ENCODE results near the gene PFDN1. TPM values are rescaled to one million over a fixed set of nuclear protein-coding genes. Genes with fewer than 3 reads are reported as not detected.

Gene PFDN1
- total RNA-seq, 1 donor from 2014 or later, result 57.9 TPM

DNA sequence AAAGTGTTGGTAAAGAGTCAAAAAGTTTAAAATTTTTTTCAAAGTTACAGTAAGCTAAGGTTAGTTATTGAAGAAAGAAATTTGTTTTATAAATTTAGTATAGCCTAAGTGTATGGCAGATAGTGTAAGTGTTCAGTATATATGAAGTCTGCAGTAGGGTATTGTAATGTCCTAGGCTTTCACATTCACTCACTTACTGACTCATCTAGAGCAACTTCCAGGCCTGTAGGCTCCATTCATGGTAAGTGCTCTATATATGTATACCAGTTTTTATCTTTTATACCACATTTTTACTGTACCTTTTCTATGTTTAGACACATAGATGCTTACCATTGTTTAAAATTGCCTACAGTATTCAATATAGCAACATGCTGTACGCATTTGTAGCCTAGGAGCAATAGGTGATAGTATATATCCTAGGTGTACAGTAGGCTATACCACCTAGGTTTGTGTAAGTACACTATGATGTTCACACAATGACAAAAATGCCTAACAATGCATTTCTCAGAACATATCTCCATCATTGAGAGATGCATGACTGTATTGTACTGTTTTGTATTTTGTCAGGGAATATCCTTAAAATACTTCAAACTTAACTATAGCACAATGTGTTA is 89.4 kb downstream of the PFDN1 start:
- H3K27ac Mint-ChIP-seq, result no peak overlapping the region
- H3K36me3 Mint-ChIP-seq, result no peaks in the 10 kb centered on the region
- DNase-seq (ENCODE audit: extremely low spot score, unreplicated experiment), result no peak
- H3K4me3 Mint-ChIP-seq, result no peak overlapping the region
- no peaks in the 10 kb centered on the region for H3K4me1 Mint-ChIP-seq (ENCODE audit: unreplicated experiment)
- no peaks in the 10 kb centered on the region for H3K9me3 Mint-ChIP-seq
- TF ChIP-seq, protein P1, sequence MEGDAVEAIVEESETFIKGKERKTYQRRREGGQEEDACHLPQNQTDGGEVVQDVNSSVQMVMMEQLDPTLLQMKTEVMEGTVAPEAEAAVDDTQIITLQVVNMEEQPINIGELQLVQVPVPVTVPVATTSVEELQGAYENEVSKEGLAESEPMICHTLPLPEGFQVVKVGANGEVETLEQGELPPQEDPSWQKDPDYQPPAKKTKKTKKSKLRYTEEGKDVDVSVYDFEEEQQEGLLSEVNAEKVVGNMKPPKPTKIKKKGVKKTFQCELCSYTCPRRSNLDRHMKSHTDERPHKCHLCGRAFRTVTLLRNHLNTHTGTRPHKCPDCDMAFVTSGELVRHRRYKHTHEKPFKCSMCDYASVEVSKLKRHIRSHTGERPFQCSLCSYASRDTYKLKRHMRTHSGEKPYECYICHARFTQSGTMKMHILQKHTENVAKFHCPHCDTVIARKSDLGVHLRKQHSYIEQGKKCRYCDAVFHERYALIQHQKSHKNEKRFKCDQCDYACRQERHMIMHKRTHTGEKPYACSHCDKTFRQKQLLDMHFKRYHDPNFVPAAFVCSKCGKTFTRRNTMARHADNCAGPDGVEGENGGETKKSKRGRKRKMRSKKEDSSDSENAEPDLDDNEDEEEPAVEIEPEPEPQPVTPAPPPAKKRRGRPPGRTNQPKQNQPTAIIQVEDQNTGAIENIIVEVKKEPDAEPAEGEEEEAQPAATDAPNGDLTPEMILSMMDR (conservative IDR thresholded peaks at IDR 0.05), result no peak
- H3K27me3 Mint-ChIP-seq, result no peaks in the 10 kb centered on the region

DNA sequence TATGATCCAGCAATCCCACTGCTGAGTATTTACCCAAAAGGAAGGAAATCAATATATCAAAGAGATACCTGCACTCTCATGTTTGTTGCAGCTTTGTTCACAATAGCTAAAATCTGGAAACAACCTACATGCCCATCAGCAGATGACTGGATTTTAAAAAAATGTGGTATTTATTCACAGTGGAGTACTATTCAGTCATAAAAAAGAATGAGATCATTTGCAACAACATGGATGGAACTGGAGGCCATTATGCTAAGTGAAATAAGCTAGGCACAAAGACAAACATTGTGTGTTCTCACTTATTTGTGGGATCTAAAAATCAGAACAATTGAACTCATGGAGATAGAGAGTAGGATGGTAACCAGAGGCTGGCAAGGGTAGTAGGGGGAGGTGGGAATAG is 94.8 kb downstream of the PFDN1 start:
- no peak overlapping the region for H3K4me3 Mint-ChIP-seq
- no peaks in the 10 kb centered on the region for H3K27me3 Mint-ChIP-seq
- H3K27ac Mint-ChIP-seq, result no peak overlapping the region
- H3K36me3 Mint-ChIP-seq, result no peaks in the 10 kb centered on the region
- no peak for DNase-seq (ENCODE audit: extremely low spot score, unreplicated experiment)
- TF ChIP-seq, protein P1 (conservative IDR thresholded peaks at IDR 0.05), result no peak
- H3K9me3 Mint-ChIP-seq, result no peaks in the 10 kb centered on the region
- H3K4me1 Mint-ChIP-seq (ENCODE audit: unreplicated experiment), result no peaks in the 10 kb centered on the region

DNA sequence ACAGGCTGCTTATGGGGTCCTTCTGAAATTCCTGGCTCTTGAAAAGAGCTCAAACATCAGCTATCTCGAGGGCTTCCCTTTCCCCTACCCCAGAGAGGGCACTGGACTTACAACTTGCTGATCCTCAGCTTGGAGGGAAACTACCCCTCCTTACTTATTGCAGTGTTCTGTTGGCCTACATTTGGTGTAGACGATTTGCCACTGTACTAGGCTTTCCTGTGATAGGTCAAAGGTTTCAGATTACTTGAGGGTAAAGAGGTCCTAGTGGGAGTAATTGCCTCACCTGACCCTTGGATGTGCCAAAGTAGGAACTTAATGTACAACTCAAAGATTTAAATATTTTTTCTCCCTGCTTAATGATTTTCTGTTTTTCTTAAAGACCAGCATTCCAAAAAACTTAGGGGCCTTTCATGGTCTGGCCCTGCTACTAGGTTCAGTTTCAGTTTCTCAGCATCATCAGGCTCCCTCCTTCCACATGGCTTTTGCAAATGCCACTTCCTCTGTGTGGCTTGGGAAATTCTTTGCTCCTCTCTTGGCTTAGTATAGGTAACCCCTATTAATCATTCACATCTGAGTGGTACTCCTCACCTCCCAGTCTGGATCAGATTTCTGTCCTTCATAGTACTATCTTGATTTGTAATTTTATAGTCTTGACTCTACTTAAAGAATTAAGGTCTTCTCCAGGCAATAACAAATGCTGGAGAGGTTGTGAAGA is 95.5 kb downstream of the PFDN1 start:
- Mint-ChIP-seq H3K4me3 (no peak overlapping the region), H3K27ac (no peak overlapping the region), H3K9me3 (no peaks in the 10 kb centered on the region), H3K27me3 (no peaks in the 10 kb centered on the region), H3K4me1 (ENCODE audit: unreplicated experiment) (no peaks in the 10 kb centered on the region), H3K36me3 (no peaks in the 10 kb centered on the region)
- DNase-seq (ENCODE audit: extremely low spot score, unreplicated experiment), result no peak
- TF ChIP-seq, protein P1 (conservative IDR thresholded peaks at IDR 0.05), result no peak

DNA sequence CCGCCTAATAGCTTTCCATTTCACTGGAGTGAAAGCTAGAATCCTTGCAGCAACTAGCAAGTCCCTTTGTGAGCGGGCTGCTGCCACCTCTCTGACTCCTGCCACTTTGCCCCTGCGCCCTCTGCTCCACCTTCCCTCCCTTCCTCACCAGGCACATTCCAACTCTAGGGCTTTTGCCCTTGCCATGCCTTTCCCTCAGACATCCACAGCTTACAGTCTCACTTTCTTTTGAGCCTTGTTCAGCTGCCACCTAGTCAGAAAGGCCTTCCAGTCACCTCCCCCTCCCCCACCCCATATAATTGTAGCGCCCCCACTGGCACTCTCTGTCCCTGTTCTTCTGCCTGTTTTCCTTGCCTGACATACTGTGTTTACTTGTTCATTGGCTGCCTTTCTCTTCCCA is 96.9 kb downstream of the PFDN1 start:
- no peak overlapping the region for H3K27ac Mint-ChIP-seq
- H3K36me3 Mint-ChIP-seq, result peaks cover 5% of the 10 kb centered on the region
- no peaks in the 10 kb centered on the region for H3K27me3 Mint-ChIP-seq
- DNase-seq (ENCODE audit: extremely low spot score, unreplicated experiment), result no peak
- no peaks in the 10 kb centered on the region for H3K4me1 Mint-ChIP-seq (ENCODE audit: unreplicated experiment)
- H3K9me3 Mint-ChIP-seq, result no peaks in the 10 kb centered on the region
- TF ChIP-seq, protein P1 (conservative IDR thresholded peaks at IDR 0.05), result no peak
- H3K4me3 Mint-ChIP-seq, result no peak overlapping the region

DNA sequence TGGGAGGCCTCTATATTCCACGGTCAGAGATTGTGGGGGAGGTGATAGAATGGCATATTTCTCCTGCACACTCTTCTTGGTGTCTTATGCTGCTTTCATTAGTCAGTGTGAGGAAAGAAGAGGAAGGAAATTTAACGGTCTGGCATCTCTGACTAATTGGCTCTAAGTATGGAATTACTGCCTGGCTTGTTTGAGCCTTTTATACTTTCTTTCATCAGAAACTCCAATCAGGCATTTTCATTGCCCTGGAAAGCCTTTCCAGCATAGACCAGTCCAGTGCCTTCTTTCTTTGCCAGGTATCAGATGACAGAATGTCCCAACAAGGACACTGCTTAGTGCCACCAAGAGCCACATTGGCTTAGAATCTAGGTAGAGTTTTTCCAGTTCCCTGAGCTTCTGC is 97.7 kb downstream of the PFDN1 start:
- TF ChIP-seq, protein P1 (conservative IDR thresholded peaks at IDR 0.05), result no peak
- H3K9me3 Mint-ChIP-seq, result no peaks in the 10 kb centered on the region
- H3K36me3 Mint-ChIP-seq, result peaks cover 5% of the 10 kb centered on the region

More for the DNA sequence above, 97.7 kb downstream of the PFDN1 start:
- no peaks in the 10 kb centered on the region for H3K4me1 Mint-ChIP-seq (ENCODE audit: unreplicated experiment)
- no peak for DNase-seq (ENCODE audit: extremely low spot score, unreplicated experiment)
- no peaks in the 10 kb centered on the region for H3K27me3 Mint-ChIP-seq
- H3K27ac Mint-ChIP-seq, result no peak overlapping the region
- H3K4me3 Mint-ChIP-seq, result no peak overlapping the region
